Osteocyte (in vitro differentiated cells): ENCODE measurements around the gene CROCC2. TPM values are rescaled to one million over a fixed set of nuclear protein-coding genes. Genes with fewer than 3 reads are reported as not detected.

Source experiments
- DNase-seq: peaks from one replicate; pipeline ENCODE4 v3.0.0; 2021; ENCODE audit warnings: mixed read lengths; ENCODE audit not compliant: unreplicated experiment; ENCODE audit errors: extremely low spot score
- H3K27ac Mint-ChIP-seq: one replicate; pipeline ENCODE4 v1.8.0; 2021; ENCODE audit warnings: mild to moderate bottlenecking, mixed read lengths; ENCODE audit not compliant: unreplicated experiment
- H3K27me3 Mint-ChIP-seq: one replicate; pipeline ENCODE4 v1.8.0; 2021; ENCODE audit warnings: mixed read lengths; ENCODE audit not compliant: unreplicated experiment
- H3K36me3 Mint-ChIP-seq: one replicate; pipeline ENCODE4 v1.8.0; 2021; ENCODE audit warnings: mixed read lengths; ENCODE audit not compliant: unreplicated experiment
- H3K4me1 Mint-ChIP-seq: one replicate; pipeline ENCODE4 v1.8.0; 2021; ENCODE audit warnings: mixed read lengths; ENCODE audit not compliant: unreplicated experiment
- H3K4me3 Mint-ChIP-seq: one replicate; pipeline ENCODE4 v1.8.0; 2021; ENCODE audit warnings: mild to moderate bottlenecking, moderate library complexity, mixed read lengths; ENCODE audit not compliant: unreplicated experiment
- H3K9me3 Mint-ChIP-seq: one replicate; pipeline ENCODE4 v1.8.0; 2021; ENCODE audit warnings: mixed read lengths; ENCODE audit not compliant: unreplicated experiment
- CTCF ChIP-seq: fragments of 200-600 bp; sonication (generic); IDR thresholded peaks from 2 replicates; pipeline ENCODE4 v1.5.0; 2021; ENCODE audit warnings: antibody characterized with exemption, mild to moderate bottlenecking, moderate library complexity
- total RNA-seq: library from RNA; stranded (reverse); gene quantifications from 2 replicates; pipeline ENCODE4 v1.2.1, GENCODE V29; 2021

CROCC2 gene
- total RNA-seq, 1 donor from 2014 or later = not detected

- Mint-ChIP-seq H3K9me3 (no peaks in the 10 kb centered on the region), H3K4me3 (no peak overlapping the region), H3K36me3 (no peaks in the 10 kb centered on the region), H3K4me1 (peaks cover 29% of the 10 kb centered on the region), H3K27ac (no peak overlapping the region), H3K27me3 (peaks cover 3% of the 10 kb centered on the region)
- no peak for DNase-seq
- TF ChIP-seq CTCF = no peak
Observed at GRCh38 chr2:240990266-240990529, 84.1 kb downstream of the CROCC2 start.

DNA sequence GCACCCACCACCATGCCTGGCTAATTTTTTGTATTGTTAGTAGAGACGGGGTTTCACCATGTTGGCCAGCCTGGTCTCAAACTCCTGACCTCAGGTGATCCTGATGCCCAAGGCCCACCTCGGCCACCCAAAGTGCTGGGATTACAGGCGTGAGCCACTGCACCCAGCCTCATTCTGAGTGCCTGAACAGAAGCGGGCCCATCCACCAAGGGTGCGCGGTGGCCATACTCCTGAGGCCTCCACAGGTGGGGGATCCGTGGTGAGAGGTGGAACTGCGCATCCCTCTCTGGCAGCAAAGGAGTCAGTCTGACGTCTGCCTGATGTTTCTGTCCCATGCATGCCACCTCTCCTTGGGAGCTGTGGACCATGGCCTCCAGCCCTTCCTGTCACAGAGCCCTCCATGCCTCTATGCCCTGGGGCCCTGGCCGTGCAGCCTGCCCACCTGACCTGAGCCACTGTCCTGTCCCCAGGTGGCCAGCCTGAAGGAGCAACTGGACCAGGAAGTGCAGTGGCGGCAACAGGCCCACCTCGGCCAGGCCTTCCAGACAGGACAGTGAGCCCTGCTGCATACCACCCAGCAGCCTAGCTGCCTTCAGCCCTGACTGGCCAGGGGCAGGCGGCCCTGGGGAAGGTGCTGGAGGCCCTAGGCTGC is 84.7 kb downstream of the CROCC2 start:
- Mint-ChIP-seq H3K27me3 (peaks cover 1% of the 10 kb centered on the region), H3K4me1 (peaks cover 33% of the 10 kb centered on the region), H3K36me3 (no peaks in the 10 kb centered on the region), H3K4me3 (no peak overlapping the region), H3K27ac (no peak overlapping the region), H3K9me3 (no peaks in the 10 kb centered on the region)
- TF ChIP-seq CTCF = no peak
- DNase-seq = no peak

GRCh38 chr2:240991378-240992263 is 85.5 kb downstream of the CROCC2 start:
- Mint-ChIP-seq H3K9me3 (no peaks in the 10 kb centered on the region), H3K36me3 (no peaks in the 10 kb centered on the region), H3K4me3 (peak overlapping the region; percentile 38), H3K27ac (peak overlapping the region; percentile 62), H3K4me1 (peaks cover 34% of the 10 kb centered on the region), H3K27me3 (no peaks in the 10 kb centered on the region)
- no peak for DNase-seq
- TF ChIP-seq CTCF = no peak

- peak overlapping the region; percentile 62 for H3K27ac Mint-ChIP-seq
- no peak for TF ChIP-seq CTCF
- no peaks in the 10 kb centered on the region for H3K9me3 Mint-ChIP-seq
- no peak overlapping the region for H3K4me3 Mint-ChIP-seq
- no peaks in the 10 kb centered on the region for H3K36me3 Mint-ChIP-seq
- H3K27me3 Mint-ChIP-seq = no peaks in the 10 kb centered on the region
- DNase-seq = peak; percentile 70
- peaks cover 37% of the 10 kb centered on the region for H3K4me1 Mint-ChIP-seq
Observed at GRCh38 chr2:240992572-240993291, 86.6 kb downstream of the CROCC2 start.
